HG02938 (cell line): ENCODE results near the gene TMCO6.
A peak's percentile ranks its signal among the peaks of the same experiment; 100 is the strongest.
"Not testable (repeated sequence)": the region's sequence is repeated elsewhere in the genome, so short reads cannot be mapped to it uniquely, and the experiment has no call there.

Source experiments
- ATAC-seq: cut with Tn5 transposase; IDR thresholded peaks from one replicate; pipeline ENCODE4 v1.9.1; 2021; ENCODE audit warnings: mild to moderate bottlenecking, moderate library complexity; ENCODE audit not compliant: unreplicated experiment

TMCO6 gene

DNA sequence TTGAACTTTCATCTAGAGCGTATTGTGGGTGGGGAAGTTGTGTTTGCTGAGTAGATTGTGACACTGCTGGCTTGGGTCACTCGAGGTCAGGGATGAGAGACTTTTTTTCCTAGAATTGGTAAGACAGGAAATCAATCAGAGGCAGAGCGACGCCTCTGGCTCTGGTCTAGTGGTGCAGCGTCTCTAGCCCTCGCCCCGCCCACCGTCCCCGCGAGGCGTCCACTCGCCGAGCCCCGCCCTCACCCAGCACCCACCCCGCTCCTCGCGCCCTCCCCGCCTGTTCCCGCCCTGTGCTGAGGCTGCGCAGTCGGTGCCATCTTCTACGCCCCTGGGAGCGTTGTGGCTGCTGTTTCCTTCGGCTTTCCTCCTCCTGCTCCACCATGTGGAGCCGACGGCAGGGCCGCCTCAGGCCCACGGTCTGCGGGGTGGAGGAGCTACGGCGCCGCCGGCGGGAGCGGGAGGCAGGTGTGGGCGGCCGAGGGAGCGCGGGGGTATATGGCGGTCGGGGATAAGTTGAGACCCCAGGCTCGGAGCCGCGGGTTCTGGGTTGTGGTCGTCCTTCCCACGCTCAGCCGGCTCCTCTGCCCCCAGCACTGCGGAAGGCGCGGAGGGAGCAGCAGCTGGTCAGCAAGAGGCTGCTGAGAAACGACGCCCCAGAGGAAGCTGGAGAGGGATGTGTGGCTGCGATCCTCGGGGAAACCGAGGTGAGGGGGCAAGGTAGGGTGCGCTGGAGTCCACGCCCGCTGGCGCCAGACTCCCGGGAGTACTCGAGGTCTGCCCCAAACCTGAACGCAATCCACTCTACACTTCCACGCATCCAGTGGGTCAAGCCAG, at the start of gene TMCO6:
TSS of gene TMCO6 (plus strand) at position 304 of the 834 bp plus-strand sequence. CDS start at position 381, 77 bp downstream.
- ATAC-seq: peak; percentile 84

DNA sequence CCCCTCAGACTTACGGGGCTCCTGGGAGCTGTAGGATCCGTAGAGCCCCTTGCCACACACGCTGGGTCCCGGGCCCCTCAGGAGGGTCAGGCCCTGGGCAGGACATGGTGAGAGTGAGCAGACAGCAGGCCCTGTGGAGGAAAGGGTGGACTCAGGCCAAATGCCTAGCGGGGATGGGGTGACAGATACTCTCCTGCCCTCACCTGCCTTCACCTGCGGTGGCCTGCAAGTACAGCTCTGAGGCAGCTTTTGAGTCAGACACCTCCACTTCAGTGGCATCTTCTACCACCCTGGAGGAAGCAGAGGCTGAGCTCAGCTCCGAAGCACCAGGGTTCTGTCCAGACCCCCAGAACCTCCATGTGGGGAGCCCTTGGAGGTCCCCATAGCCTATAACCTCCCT, 48.4 kb upstream of the TMCO6 start:
- no peak for ATAC-seq

- no peak for ATAC-seq
These were observed 47.4 kb upstream of the TMCO6 start for GRCh38 chr5:140591747-140592372.

DNA sequence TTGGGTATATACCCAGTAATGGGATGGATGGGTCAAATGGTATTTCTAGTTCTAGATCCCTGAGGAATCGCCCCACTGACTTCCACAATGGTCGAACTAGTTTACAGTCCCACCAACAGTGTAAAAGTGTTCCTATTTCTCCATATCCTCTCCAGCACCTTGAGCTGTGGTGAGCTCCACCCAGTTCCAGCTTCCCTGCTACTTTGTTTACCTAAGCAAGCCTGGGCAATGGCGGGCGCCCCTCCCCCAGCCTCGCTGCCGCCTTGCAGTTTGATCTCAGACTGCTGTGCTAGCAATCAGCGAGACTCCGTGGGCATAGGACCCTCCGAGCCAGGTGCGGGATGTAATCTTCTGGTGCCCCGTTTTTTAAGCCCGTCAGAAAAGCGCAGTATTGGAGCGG, 46.2 kb upstream of the TMCO6 start:
- ATAC-seq: not testable (repeated sequence)

- ATAC-seq: no peak
These were observed 45.1 kb upstream of the TMCO6 start for GRCh38 chr5:140594169-140594568.

DNA sequence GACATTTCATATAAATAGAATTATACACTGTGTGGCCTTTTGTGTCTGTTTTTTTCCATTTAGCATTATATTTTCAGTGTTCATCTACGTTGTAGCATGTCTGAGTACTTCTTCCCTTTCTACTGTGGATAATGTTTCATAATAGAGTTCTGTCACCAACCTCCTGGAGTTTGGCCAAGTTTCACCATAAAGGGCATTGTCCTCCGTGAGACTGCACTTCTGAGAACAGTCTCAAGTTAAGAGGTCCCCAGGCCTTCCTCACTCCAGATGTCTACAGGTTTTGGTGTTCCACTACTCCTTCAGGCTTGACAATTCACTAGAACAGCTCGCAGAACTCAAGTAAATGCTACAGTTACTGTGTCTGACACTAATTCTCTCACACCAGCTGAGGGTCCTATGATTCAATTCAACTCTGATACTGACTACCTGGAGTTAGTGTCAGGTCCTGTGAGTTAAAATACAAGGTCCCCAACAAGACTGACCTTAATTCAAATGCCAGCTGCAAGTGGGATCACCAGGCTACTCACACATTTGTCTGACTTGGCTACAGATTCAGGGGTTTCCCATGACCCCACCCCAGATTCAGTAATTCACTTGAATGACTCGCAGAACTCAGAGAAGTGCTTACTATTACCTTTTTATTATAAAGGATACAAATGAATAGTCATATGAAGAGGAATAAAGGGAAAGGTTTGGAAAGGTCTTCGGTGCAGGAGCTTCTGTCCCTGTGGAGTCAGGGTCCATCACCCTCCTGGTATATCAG, 43.5 kb upstream of the TMCO6 start:
- ATAC-seq: no peak

DNA sequence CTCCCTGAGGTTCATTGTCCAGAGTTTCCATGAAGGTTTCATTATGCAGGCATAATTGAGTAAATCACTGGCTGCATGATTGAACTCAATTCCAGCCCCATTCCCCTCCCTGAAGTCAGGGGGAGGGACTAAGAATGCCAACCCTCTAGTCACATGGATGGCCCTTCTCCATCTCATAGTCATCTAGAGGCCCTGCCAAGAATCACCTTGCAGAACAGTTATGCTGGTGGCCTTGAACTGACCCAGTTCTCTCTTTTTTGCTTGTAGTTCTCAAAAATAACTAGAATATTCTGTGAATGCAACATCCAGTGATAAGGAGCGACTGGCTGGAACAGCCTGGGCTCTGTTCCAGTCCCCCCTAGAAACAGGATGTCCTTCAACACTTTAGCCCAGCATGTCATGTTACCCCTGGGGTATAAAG, 42.9 kb upstream of the TMCO6 start:
- no peak for ATAC-seq

DNA sequence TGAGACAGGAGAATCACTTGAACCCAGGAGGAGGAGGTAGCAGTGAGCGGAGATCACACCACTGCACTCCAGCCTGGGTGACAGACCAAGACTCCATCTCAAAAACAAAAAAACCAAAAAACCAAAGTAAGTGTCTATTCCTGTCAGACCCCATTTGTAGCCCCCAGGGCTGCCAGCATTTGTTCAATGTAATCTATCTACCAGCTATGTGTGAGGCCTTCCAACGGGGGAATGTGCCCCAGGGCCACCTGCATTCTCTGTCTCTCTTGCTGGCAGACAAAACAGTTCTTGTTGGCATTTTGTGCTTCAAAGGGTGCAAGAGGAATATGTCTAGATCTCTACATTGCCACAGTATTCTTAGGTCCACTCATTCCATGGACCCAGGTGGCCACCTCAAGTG, 40.4 kb upstream of the TMCO6 start:
- no peak for ATAC-seq

DNA sequence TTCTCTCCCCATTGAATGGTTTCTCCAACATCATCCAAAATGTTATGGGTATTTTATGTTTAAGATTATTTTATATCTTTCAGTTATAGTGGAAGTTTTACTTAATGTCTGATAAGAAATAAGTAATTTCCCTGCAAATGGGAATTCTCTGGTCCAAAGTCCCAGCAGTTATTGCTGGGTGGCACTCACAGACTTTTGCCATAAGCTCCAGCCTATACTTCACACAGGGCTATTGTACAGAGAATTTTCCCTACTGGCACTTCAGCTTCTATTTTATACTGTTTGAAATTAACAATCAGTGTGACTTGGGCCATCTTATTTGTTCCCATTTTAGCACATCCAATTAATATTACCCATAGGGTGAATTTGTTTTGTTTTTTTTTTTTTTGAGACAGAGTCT, 39.2 kb upstream of the TMCO6 start:
- no peak for ATAC-seq

DNA sequence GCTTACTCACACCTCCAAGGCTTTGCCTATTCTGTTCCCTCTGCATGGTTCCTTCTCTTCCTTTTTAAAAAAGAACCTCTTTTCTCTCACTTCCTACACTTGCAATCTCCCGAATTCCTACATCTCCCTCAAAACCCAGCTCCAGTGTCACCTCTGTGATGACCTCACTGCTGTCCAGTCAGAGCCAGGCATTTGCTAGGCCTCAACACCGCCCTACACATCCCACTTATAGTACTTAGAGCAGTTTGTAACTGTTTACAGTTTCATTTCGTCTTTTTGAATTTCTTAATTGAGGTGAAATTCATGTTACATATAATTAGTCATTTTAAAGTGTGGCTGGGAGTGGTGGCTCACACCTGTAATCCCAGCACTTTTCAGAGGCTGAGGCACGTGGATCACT, 37.1 kb upstream of the TMCO6 start:
- no peak for ATAC-seq

GRCh38 chr5:140603446-140603698, 35.9 kb upstream of the TMCO6 start:
- ATAC-seq: not testable (repeated sequence)

- no peak for ATAC-seq
These were observed 35.5 kb upstream of the TMCO6 start for GRCh38 chr5:140603734-140604133.

- no peak for ATAC-seq
These were observed 33.4 kb upstream of the TMCO6 start for GRCh38 chr5:140605879-140606278.

GRCh38 chr5:140607031-140607430, 32.2 kb upstream of the TMCO6 start:
- no peak for ATAC-seq

GRCh38 chr5:140608722-140609121, 30.5 kb upstream of the TMCO6 start:
- ATAC-seq: no peak

DNA sequence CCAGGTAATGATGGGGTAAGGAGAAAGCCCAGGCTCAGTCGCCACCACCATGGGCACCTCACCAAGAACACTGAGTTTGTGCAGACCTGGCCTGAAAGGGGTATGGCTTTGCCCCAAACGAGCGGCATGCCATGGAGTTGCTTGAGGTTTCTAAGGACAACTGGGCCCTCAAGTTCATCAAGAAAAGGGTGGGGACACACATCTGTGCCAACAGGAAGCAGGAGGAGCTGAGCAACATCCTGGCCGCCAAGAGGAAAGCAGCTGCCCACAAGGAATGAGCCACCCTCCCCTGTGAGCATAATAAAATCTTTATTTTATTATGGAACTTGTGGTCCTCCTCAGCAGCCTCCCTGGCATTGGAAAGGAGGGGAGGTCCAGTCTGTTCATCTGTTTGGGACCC, 30.1 kb upstream of the TMCO6 start:
- no peak for ATAC-seq

DNA sequence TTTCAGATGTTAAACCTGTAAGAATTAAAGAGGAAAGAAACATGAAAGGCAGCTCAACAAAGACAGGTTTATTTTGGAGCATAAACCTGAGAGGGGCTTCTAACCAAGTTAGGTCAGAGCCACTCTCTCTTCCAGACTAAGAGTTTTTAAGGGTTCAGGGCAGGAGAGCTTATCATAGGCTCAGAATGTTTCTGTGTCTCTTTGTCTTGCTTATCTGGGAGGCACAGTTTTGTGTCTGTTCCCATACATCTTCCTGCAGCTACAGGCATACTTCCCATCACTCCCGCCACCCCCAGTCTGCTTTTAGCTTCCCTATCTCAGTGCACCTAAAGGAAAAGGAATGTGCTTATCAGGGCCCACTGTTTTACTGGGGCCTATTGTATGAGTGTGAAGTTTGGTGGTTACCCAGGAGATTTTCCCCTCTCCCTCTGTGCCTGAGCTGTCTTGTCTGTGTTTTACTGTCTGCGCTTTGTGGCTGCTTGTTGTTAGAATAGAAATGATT, 28.2 kb upstream of the TMCO6 start:
- ATAC-seq: no peak

GRCh38 chr5:140622301-140622700, 16.9 kb upstream of the TMCO6 start:
- ATAC-seq: no peak

- ATAC-seq: not testable (repeated sequence)
These were observed 16.2 kb upstream of the TMCO6 start for GRCh38 chr5:140623061-140623460.

- ATAC-seq: not testable (repeated sequence)
These were observed 14.4 kb upstream of the TMCO6 start for GRCh38 chr5:140624886-140625285.

- ATAC-seq: no peak
These were observed 11.3 kb upstream of the TMCO6 start for GRCh38 chr5:140627972-140628371.

- no peak for ATAC-seq
These were observed 10.5 kb upstream of the TMCO6 start for GRCh38 chr5:140628711-140629110.
